ENCODE results near the gene NPC1L1.

The NPC1L1 gene

GRCh38 chr7:44537442-44537841 is 3.7 kb downstream of the NPC1L1 start:
- DNase-seq: no peak

GRCh38 chr7:44536090-44536489 is 5.0 kb downstream of the NPC1L1 start:
- DNase-seq: no peak

- DNase-seq: peak; percentile 37
Observed at GRCh38 chr7:44535348-44536064, 5.6 kb downstream of the NPC1L1 start.

- peak; percentile 80 for DNase-seq
Observed at GRCh38 chr7:44534501-44534900, 6.6 kb downstream of the NPC1L1 start.

GRCh38 chr7:44534087-44534486 is 7.0 kb downstream of the NPC1L1 start:
- no peak for DNase-seq

- no peak for DNase-seq
Observed at GRCh38 chr7:44533301-44534055, 7.7 kb downstream of the NPC1L1 start.

- peak; percentile 39 for DNase-seq
Observed at GRCh38 chr7:44531421-44532380, 9.4 kb downstream of the NPC1L1 start.

- DNase-seq: no peak
Observed at GRCh38 chr7:44530990-44531389, 10.1 kb downstream of the NPC1L1 start.

- DNase-seq: no peak
Observed at GRCh38 chr7:44524811-44525388, 16.2 kb downstream of the NPC1L1 start.

GRCh38 chr7:44522315-44522714 is 18.8 kb downstream of the NPC1L1 start:
- DNase-seq: no peak

- DNase-seq: peak; percentile 48
Observed at GRCh38 chr7:44521347-44522095, 19.6 kb downstream of the NPC1L1 start.

- no peak for DNase-seq
Observed at GRCh38 chr7:44520574-44520973, 20.6 kb downstream of the NPC1L1 start.

- DNase-seq: no peak
Observed at GRCh38 chr7:44519546-44519945, 21.6 kb downstream of the NPC1L1 start.

- DNase-seq: no peak
Observed at GRCh38 chr7:44518761-44519160, 22.4 kb downstream of the NPC1L1 start.

- DNase-seq: no peak
Observed at GRCh38 chr7:44517175-44517574, 24.0 kb downstream of the NPC1L1 start.

- DNase-seq: no peak
Observed at GRCh38 chr7:44515590-44516268, 25.4 kb downstream of the NPC1L1 start.

- DNase-seq: no peak
Observed at GRCh38 chr7:44512736-44513135, 28.4 kb downstream of the NPC1L1 start.

GRCh38 chr7:44511863-44512468 is 29.2 kb downstream of the NPC1L1 start:
- no peak for DNase-seq

- no peak for DNase-seq
Observed at GRCh38 chr7:44511236-44511635, 29.9 kb downstream of the NPC1L1 start.

GRCh38 chr7:44508328-44509030 is 32.7 kb downstream of the NPC1L1 start:
- DNase-seq: no peak
